ENCODE results near the gene TPCN2.

The TPCN2 gene

GRCh38 chr11:69121021-69121420 lies 72.3 kb downstream of the TPCN2 start:
- no peak for ATAC-seq
- TF ChIP-seq ZNF70 (CRISPR knock-in tag; IDR thresholded peaks at IDR 0.05): no peak
- no peak for TF ChIP-seq TCF4 (CRISPR knock-in tag; IDR thresholded peaks at IDR 0.05; ENCODE audit: borderline replicate concordance)
- no peak for TF ChIP-seq ZC3H10 (CRISPR knock-in tag; IDR thresholded peaks at IDR 0.05)
- no peak for TF ChIP-seq SNAI2 (CRISPR knock-in tag; IDR thresholded peaks at IDR 0.05)
- no peak for TF ChIP-seq ISL1 (CRISPR knock-in tag; IDR thresholded peaks at IDR 0.05)
- TF ChIP-seq BACH2 (CRISPR knock-in tag; IDR thresholded peaks at IDR 0.05; ENCODE audit: borderline replicate concordance): no peak
- TF ChIP-seq ESRRG (CRISPR knock-in tag; IDR thresholded peaks at IDR 0.05): no peak
- TF ChIP-seq OSR1 (CRISPR knock-in tag; IDR thresholded peaks at IDR 0.05): no peak
- TF ChIP-seq ZNF565 (CRISPR knock-in tag; conservative IDR thresholded peaks at IDR 0.05; ENCODE audit: low read depth): no peak
- TF ChIP-seq, protein P1, sequence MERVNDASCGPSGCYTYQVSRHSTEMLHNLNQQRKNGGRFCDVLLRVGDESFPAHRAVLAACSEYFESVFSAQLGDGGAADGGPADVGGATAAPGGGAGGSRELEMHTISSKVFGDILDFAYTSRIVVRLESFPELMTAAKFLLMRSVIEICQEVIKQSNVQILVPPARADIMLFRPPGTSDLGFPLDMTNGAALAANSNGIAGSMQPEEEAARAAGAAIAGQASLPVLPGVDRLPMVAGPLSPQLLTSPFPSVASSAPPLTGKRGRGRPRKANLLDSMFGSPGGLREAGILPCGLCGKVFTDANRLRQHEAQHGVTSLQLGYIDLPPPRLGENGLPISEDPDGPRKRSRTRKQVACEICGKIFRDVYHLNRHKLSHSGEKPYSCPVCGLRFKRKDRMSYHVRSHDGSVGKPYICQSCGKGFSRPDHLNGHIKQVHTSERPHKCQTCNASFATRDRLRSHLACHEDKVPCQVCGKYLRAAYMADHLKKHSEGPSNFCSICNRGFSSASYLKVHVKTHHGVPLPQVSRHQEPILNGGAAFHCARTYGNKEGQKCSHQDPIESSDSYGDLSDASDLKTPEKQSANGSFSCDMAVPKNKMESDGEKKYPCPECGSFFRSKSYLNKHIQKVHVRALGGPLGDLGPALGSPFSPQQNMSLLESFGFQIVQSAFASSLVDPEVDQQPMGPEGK (CRISPR knock-in tag; IDR thresholded peaks at IDR 0.05; ENCODE audit: borderline replicate concordance): no peak
- TF ChIP-seq ARNTL (CRISPR knock-in tag; IDR thresholded peaks at IDR 0.05; ENCODE audit: borderline replicate concordance, low read depth): no peak
- TF ChIP-seq, protein P2, sequence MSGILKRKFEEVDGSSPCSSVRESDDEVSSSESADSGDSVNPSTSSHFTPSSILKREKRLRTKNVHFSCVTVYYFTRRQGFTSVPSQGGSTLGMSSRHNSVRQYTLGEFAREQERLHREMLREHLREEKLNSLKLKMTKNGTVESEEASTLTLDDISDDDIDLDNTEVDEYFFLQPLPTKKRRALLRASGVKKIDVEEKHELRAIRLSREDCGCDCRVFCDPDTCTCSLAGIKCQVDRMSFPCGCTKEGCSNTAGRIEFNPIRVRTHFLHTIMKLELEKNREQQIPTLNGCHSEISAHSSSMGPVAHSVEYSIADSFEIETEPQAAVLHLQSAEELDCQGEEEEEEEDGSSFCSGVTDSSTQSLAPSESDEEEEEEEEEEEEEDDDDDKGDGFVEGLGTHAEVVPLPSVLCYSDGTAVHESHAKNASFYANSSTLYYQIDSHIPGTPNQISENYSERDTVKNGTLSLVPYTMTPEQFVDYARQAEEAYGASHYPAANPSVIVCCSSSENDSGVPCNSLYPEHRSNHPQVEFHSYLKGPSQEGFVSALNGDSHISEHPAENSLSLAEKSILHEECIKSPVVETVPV (CRISPR knock-in tag; IDR thresholded peaks at IDR 0.05): no peak
- TF ChIP-seq, protein P3, sequence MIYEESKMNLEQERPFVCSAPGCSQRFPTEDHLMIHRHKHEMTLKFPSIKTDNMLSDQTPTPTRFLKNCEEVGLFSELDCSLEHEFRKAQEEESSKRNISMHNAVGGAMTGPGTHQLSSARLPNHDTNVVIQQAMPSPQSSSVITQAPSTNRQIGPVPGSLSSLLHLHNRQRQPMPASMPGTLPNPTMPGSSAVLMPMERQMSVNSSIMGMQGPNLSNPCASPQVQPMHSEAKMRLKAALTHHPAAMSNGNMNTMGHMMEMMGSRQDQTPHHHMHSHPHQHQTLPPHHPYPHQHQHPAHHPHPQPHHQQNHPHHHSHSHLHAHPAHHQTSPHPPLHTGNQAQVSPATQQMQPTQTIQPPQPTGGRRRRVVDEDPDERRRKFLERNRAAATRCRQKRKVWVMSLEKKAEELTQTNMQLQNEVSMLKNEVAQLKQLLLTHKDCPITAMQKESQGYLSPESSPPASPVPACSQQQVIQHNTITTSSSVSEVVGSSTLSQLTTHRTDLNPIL (CRISPR knock-in tag; IDR thresholded peaks at IDR 0.05; ENCODE audit: low read depth): no peak
- no peak for TF ChIP-seq POU6F1 (CRISPR knock-in tag; IDR thresholded peaks at IDR 0.05; ENCODE audit: borderline replicate concordance, low read depth)
- no peak for TF ChIP-seq ZNF8 (CRISPR knock-in tag; IDR thresholded peaks at IDR 0.05)
- TF ChIP-seq GLIS3 (CRISPR knock-in tag; IDR thresholded peaks at IDR 0.05): no peak
- TF ChIP-seq ZFP30 (CRISPR knock-in tag; IDR thresholded peaks at IDR 0.05): no peak
- no peak for TF ChIP-seq TSHZ2 (CRISPR knock-in tag; IDR thresholded peaks at IDR 0.05)

DNA sequence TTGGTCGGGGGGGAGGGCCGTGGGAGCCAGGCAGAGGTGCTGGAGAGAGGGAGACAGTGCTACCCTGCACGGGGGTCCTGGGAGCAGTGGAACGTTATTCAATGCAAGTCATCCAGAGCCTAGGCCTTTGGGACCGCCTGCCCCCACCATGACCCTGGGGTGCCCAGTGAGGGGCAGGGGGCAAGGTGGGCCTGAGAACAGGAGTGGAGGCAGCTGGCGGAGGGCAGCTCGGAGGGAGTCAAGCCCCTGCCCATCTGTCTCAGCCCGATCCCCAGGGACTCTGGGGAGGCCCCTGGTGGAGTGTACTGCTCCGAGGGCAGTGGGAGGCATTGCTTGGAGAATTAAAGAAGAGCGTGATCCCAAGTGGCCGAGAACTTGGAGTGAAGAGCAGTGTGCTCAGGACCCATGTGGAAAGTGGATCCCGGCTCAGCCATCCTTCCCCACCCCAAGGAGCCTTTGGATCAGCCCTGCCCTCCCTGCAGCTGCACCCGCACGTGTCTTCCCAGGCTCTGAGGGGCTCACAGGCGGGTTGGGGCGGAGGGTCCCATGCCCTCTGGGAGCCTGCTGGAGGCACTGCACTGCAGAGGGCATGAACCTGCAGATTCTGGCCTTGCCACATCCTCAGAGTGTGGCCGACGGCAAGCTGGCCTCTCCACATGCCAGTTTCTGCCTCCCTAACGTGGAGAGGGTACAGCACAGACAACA lies 73.0 kb downstream of the TPCN2 start:
- ATAC-seq: peak; percentile 6; the same call in 2 of the 3 replicates
- TF ChIP-seq ESRRG (CRISPR knock-in tag; IDR thresholded peaks at IDR 0.05): no peak
- TF ChIP-seq ARNTL (CRISPR knock-in tag; IDR thresholded peaks at IDR 0.05; ENCODE audit: borderline replicate concordance, low read depth): no peak
- TF ChIP-seq, protein P1 (CRISPR knock-in tag; IDR thresholded peaks at IDR 0.05; ENCODE audit: borderline replicate concordance): no peak
- no peak for TF ChIP-seq ISL1 (CRISPR knock-in tag; IDR thresholded peaks at IDR 0.05)
- TF ChIP-seq SNAI2 (CRISPR knock-in tag; IDR thresholded peaks at IDR 0.05): no peak
- TF ChIP-seq RARB (CRISPR knock-in tag; IDR thresholded peaks at IDR 0.05): no peak
- no peak for TF ChIP-seq ZNF70 (CRISPR knock-in tag; IDR thresholded peaks at IDR 0.05)
- no peak for TF ChIP-seq ZC3H10 (CRISPR knock-in tag; IDR thresholded peaks at IDR 0.05)
- TF ChIP-seq ZNF8 (CRISPR knock-in tag; IDR thresholded peaks at IDR 0.05): no peak
- no peak for TF ChIP-seq TSHZ2 (CRISPR knock-in tag; IDR thresholded peaks at IDR 0.05)
